ENCODE results near the gene DOCK3.
"Not testable (repeated sequence)": the region's sequence is repeated elsewhere in the genome, so short reads cannot be mapped to it uniquely, and the experiment has no call there.

Gene DOCK3

DNA sequence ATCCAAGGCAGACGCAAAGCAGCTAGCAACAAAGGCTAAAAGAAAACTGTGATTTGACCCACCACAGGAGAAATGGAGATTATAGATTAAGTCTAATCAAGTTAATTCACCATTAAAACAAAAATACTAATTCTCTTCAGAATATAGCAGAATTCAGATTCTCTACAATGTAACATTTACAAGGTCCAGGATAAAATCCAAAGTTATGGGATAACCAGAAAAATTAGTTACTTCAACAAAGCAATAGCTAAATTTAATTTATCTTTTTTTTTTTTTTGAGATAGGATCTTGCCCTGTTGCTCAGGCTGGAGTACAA, 425.8 kb downstream of the DOCK3 start:
- no peak for DNase-seq (ENCODE audit: low spot score)

GRCh38 chr3:51102396-51102795, 427.7 kb downstream of the DOCK3 start:
- no peak for DNase-seq (ENCODE audit: low spot score)

- no peak for DNase-seq (ENCODE audit: low spot score)
Observed at GRCh38 chr3:51106242-51106876, 431.6 kb downstream of the DOCK3 start.

- no peak for DNase-seq (ENCODE audit: low spot score)
Observed at GRCh38 chr3:51110586-51110985, 435.9 kb downstream of the DOCK3 start.

GRCh38 chr3:51122944-51123343, 448.2 kb downstream of the DOCK3 start:
- DNase-seq (ENCODE audit: low spot score): no peak

DNA sequence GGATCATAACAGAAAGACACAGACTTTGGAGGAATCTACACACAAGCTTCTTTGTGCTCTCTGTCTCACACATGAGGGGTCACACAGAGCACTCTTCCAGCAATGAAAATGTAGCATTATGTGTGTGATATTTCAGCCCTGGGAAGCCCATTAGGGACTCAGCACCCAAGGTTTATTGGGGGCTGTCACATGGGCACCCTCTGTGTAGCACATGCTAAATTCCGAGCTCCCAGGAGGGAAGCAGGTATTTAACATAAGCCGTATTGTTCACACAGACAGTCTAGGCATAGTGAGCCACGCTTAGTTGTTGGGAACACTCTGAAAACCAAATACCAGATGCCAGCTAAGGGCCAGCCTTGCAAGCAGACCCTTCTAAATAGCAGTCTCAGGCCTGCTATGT, 448.8 kb downstream of the DOCK3 start:
- DNase-seq (ENCODE audit: low spot score): no peak

GRCh38 chr3:51131607-51132006, 456.9 kb downstream of the DOCK3 start:
- not testable (repeated sequence) for DNase-seq (ENCODE audit: low spot score)

- DNase-seq (ENCODE audit: low spot score): no peak
Observed at GRCh38 chr3:51137715-51138114, 463.0 kb downstream of the DOCK3 start.

DNA sequence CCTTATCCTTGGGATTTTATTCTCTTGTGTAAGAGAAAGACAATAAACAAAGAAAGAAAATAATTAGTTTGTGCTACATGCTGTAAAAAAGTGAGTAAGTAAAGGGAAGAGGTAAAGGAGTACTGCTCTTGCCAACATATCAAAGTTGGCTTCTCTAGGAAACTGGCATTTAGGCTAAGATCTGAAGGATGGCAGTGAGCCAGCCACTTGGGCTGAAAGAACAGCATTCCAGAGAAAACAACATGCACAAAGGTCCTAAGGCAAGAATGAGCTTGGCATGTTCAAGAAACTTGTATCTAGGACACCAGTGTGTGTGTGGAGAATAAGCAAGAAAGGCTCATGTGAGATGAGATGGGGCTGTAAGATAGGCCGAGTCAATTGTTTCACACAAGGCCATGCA, 464.9 kb downstream of the DOCK3 start:
- DNase-seq (ENCODE audit: low spot score): no peak

DNA sequence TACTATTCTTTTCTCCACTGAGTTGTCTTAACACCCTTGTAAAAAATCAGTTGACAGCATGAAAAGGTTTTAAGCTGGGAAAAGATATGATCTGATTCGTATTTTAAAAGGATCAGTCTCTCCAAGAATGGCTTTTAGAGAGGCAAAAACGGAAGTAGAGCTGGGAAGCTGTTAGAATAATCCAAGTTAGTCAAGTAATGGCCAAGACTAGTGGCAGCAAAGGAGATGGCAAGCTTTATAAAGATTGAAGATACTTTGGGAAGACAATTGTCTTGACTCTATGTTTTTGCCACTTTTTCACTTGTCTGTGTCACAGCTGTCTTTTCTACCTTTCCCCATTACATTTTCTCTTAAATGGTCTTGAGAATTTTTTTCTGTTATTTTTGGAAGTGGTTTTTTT, 466.8 kb downstream of the DOCK3 start:
- DNase-seq (ENCODE audit: low spot score): no peak

GRCh38 chr3:51145811-51146585, 471.3 kb downstream of the DOCK3 start:
- no peak for DNase-seq (ENCODE audit: low spot score)

GRCh38 chr3:51146781-51147180, 472.1 kb downstream of the DOCK3 start:
- DNase-seq (ENCODE audit: low spot score): no peak

- DNase-seq (ENCODE audit: low spot score): no peak
Observed at GRCh38 chr3:51156147-51156546, 481.4 kb downstream of the DOCK3 start.

- DNase-seq (ENCODE audit: low spot score): no peak
Observed at GRCh38 chr3:51163051-51163450, 488.3 kb downstream of the DOCK3 start.

- DNase-seq (ENCODE audit: low spot score): no peak
Observed at GRCh38 chr3:51173518-51174271, 499.0 kb downstream of the DOCK3 start.

GRCh38 chr3:51176923-51177322, 502.2 kb downstream of the DOCK3 start:
- DNase-seq (ENCODE audit: low spot score): no peak

DNA sequence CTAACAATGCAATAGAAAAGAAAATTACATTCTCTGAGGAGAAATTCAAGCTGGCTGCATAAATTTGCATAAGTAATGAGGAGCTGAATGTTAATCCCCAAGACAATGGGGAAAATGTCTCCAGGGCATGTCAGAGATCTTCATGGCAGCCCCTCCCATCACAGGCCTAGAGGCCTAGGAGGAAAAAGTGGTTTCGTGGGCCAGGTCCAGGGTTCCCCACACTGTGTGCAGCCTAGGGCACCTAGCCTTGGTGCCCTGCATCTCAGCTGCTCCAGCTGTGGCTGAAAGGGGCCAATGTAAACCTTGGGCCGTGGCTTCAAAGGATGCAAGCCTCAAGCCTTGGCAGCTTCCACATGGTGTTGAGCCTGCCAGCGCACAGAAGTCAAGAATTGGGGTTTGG, 511.7 kb downstream of the DOCK3 start:
- DNase-seq (ENCODE audit: low spot score): not testable (repeated sequence)

GRCh38 chr3:51190199-51190598, 515.5 kb downstream of the DOCK3 start:
- no peak for DNase-seq (ENCODE audit: low spot score)

- DNase-seq (ENCODE audit: low spot score): no peak
Observed at GRCh38 chr3:51190827-51191226, 516.1 kb downstream of the DOCK3 start.

DNA sequence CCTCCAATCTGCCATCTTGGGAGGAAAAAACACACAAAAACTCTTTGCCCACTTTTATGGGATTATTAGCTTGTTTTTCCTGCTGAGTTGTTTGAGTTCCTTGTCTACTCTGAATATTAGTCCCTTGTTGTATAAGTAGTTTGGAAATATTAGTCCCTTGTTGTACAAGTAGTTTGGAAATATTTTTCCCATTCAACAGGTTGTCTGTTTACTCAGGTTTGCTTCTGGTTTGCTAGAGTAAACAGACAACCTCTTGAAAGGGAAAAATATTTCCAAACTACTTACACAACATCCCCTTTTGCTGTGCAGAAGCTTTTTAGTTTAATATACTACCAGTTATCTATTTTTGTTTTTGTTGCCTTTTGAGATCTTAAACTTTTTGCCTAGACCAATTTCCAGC, 517.0 kb downstream of the DOCK3 start:
- DNase-seq (ENCODE audit: low spot score): no peak

GRCh38 chr3:51198477-51198876, 523.8 kb downstream of the DOCK3 start:
- no peak for DNase-seq (ENCODE audit: low spot score)

GRCh38 chr3:51199296-51199695, 524.6 kb downstream of the DOCK3 start:
- DNase-seq (ENCODE audit: low spot score): not testable (repeated sequence)

GRCh38 chr3:51216291-51216690, 541.6 kb downstream of the DOCK3 start:
- no peak for DNase-seq (ENCODE audit: low spot score)

All from putamen (tissue), 1 donor.